Measurements from ENCODE around the gene RGS11. TPM values are rescaled to one million over a fixed set of nuclear protein-coding genes. Genes with fewer than 3 reads are reported as not detected.
A peak's percentile ranks its signal among the peaks of the same experiment; 100 is the strongest.

The RGS11 gene
- total RNA-seq (2021; ENCODE audit: unreplicated experiment) (10.2 TPM), Bru-seq, nascent RNA (percentile 43 among the genes with signal in this experiment), BruChase-seq, experiment 1, labeled RNA remaining after a 2-hour chase (percentile 43 among the genes with signal in this experiment), BruChase-seq, experiment 2, labeled RNA remaining after a 6-hour chase (percentile 53 among the genes with signal in this experiment)
- 25.0 TPM for polyA plus RNA-seq (2012; ENCODE audit: insufficient read length)
- long read RNA-seq, partial matches to known transcripts = 5 of 9 reads
- long read RNA-seq, other reads (novel, unspliced or antisense) = 4 of 9 reads

DNA sequence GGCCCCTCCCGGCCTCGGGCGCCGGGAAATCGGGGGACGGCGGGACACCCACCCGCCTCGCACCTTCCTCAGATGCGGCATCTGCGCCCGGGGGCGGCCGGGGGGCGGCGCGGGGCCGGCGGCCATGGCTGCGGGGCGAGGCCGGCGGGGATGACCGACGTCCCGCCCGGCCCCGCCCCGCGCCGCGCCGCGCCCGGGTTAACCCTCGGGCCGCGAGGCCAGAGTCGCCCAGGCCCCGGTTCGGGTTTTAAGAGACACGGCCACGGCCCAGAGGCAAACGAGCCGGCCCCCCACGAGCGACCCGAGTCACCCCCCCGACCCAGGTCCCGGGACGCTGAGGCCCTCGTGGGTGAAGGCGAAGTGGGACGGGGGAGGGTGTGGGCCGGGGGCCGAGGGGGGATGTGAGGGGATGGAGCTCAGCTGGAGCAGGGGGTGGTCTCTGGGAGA lies at the start of gene RGS11:
RGS11 (minus strand) TSS at position 159 of the 447 bp plus-strand sequence; CDS start at position 126, 33 bp downstream.
- no TSS peak for BruUV-seq (replicated peaks)
- peaks cover 6% of the 10 kb centered on the region; the same call in 1 of the 2 replicates for H3K4me1 ChIP-seq (ENCODE audit: control insufficient read depth, insufficient read depth, low read length)
- H3K27ac ChIP-seq (ENCODE audit: low read length) = no peak within 1 kb of the TSS
- peak within 1 kb of the TSS; percentile 35 to 57 for H3K4me3 ChIP-seq (ENCODE audit: low read depth in 2 of 2, low read length in 2 of 2)
- intact Hi-C loops (cut with micrococcal nuclease; ENCODE audit: unreplicated experiment) = no loop called here
- ATAC-seq = peak; percentile 42; the same call in 1 of the 2 replicates
- TF ChIP-seq SIN3A (IDR thresholded peaks at IDR 0.05; ENCODE audit: borderline replicate concordance, insufficient read depth, low read depth, low read length) = no peak
- TF ChIP-seq, protein P1, sequence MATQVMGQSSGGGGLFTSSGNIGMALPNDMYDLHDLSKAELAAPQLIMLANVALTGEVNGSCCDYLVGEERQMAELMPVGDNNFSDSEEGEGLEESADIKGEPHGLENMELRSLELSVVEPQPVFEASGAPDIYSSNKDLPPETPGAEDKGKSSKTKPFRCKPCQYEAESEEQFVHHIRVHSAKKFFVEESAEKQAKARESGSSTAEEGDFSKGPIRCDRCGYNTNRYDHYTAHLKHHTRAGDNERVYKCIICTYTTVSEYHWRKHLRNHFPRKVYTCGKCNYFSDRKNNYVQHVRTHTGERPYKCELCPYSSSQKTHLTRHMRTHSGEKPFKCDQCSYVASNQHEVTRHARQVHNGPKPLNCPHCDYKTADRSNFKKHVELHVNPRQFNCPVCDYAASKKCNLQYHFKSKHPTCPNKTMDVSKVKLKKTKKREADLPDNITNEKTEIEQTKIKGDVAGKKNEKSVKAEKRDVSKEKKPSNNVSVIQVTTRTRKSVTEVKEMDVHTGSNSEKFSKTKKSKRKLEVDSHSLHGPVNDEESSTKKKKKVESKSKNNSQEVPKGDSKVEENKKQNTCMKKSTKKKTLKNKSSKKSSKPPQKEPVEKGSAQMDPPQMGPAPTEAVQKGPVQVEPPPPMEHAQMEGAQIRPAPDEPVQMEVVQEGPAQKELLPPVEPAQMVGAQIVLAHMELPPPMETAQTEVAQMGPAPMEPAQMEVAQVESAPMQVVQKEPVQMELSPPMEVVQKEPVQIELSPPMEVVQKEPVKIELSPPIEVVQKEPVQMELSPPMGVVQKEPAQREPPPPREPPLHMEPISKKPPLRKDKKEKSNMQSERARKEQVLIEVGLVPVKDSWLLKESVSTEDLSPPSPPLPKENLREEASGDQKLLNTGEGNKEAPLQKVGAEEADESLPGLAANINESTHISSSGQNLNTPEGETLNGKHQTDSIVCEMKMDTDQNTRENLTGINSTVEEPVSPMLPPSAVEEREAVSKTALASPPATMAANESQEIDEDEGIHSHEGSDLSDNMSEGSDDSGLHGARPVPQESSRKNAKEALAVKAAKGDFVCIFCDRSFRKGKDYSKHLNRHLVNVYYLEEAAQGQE (IDR thresholded peaks at IDR 0.05; ENCODE audit: insufficient read depth in 1 of 2, low read depth in 2 of 2, low read length in 1 of 2) = no peak
- TF ChIP-seq, protein P2, sequence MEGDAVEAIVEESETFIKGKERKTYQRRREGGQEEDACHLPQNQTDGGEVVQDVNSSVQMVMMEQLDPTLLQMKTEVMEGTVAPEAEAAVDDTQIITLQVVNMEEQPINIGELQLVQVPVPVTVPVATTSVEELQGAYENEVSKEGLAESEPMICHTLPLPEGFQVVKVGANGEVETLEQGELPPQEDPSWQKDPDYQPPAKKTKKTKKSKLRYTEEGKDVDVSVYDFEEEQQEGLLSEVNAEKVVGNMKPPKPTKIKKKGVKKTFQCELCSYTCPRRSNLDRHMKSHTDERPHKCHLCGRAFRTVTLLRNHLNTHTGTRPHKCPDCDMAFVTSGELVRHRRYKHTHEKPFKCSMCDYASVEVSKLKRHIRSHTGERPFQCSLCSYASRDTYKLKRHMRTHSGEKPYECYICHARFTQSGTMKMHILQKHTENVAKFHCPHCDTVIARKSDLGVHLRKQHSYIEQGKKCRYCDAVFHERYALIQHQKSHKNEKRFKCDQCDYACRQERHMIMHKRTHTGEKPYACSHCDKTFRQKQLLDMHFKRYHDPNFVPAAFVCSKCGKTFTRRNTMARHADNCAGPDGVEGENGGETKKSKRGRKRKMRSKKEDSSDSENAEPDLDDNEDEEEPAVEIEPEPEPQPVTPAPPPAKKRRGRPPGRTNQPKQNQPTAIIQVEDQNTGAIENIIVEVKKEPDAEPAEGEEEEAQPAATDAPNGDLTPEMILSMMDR (IDR thresholded peaks at IDR 0.05) = no peak
- TF ChIP-seq TCF7L2 (IDR thresholded peaks at IDR 0.05; ENCODE audit: low read depth, low read length) = no peak
- TF ChIP-seq POLR2AphosphoS5 (IDR thresholded peaks at IDR 0.05; ENCODE audit: low read depth, low read length) = no peak
- CTCF ChIA-PET = no interaction called here
- H3K27me3 ChIP-seq (ENCODE audit: control insufficient read depth, insufficient read depth, low read length) = no peaks in the 10 kb centered on the region
- no peak for DNase-seq (ENCODE audit: low read depth, low spot score)
- no peaks in the 10 kb centered on the region for H3K9me3 ChIP-seq (ENCODE audit: control insufficient read depth, insufficient read depth, low read depth, low read length)
- in situ Hi-C loops (cut with HindIII; ENCODE audit: low pct_unique_long_range_greater_than_20kb, low sequenced_read_pairs) = no loop called here
- no peaks in the 10 kb centered on the region for H3K36me3 ChIP-seq (ENCODE audit: control insufficient read depth, insufficient read depth, low read length)
- POLR2A ChIA-PET = no interaction called here

GRCh38 chr16:324451-325334 lies 48.9 kb upstream of the RGS11 start:
- peaks cover 40% of the 10 kb centered on the region for H3K4me1 ChIP-seq (ENCODE audit: control insufficient read depth, insufficient read depth, low read length)
- in situ Hi-C loops (cut with HindIII; ENCODE audit: low pct_unique_long_range_greater_than_20kb, low sequenced_read_pairs) = no loop called here
- intact Hi-C loops (cut with micrococcal nuclease; ENCODE audit: unreplicated experiment) = no loop called here
- no peaks in the 10 kb centered on the region for H3K9me3 ChIP-seq (ENCODE audit: control insufficient read depth, insufficient read depth, low read depth, low read length)
- ATAC-seq = peak; percentile 43
- peak overlapping the region in 1 of 2 experiments; percentile 9; a peak in 2 of 4 replicates for H3K4me3 ChIP-seq (ENCODE audit: low read depth in 2 of 2, low read length in 2 of 2)
- no TSS peak for BruUV-seq (replicated peaks)
- POLR2A ChIA-PET = interaction anchor here (0.5 to 0.6 kb wide), 2 partner anchors 48 to 102 kb away, joined by 3 to 6 read pairs; no protein-coding TSS in a partner anchor
- H3K36me3 ChIP-seq (ENCODE audit: control insufficient read depth, insufficient read depth, low read length) = no peaks in the 10 kb centered on the region
- peak overlapping the region; percentile 74 for H3K27ac ChIP-seq (ENCODE audit: low read length)
- CTCF ChIA-PET = no interaction called here
- no peak for DNase-seq (ENCODE audit: low read depth, low spot score)
- no peaks in the 10 kb centered on the region for H3K27me3 ChIP-seq (ENCODE audit: control insufficient read depth, insufficient read depth, low read length)
- TF ChIP-seq TCF7L2 (IDR thresholded peaks at IDR 0.05; ENCODE audit: low read depth, low read length) = no peak
- TF ChIP-seq SIN3A (IDR thresholded peaks at IDR 0.05; ENCODE audit: borderline replicate concordance, insufficient read depth, low read depth, low read length) = no peak
- no peak for TF ChIP-seq POLR2AphosphoS5 (IDR thresholded peaks at IDR 0.05; ENCODE audit: low read depth, low read length)
- TF ChIP-seq, protein P2 (IDR thresholded peaks at IDR 0.05) = no peak
- TF ChIP-seq, protein P1 (IDR thresholded peaks at IDR 0.05; ENCODE audit: insufficient read depth in 1 of 2, low read depth in 2 of 2, low read length in 1 of 2) = no peak

Measured in Panc1 (cell line).